NOMO-1 treated with DMSO at 0.1 percent for 48 hours (cell line): ENCODE measurements around the gene OVOL2.

ENCODE experiments used
- DNase-seq: peaks from one replicate; lab custom pipeline; 2025; ENCODE audit not compliant: unreplicated experiment; lab: John Stamatoyannopoulos, UW

OVOL2 gene

GRCh38 chr20:17992224-17992637 is 65.5 kb downstream of the OVOL2 start:
- no peak for DNase-seq

- DNase-seq, result no peak
Measured at GRCh38 chr20:17990278-17990972, 67.3 kb downstream of the OVOL2 start.

- no peak for DNase-seq
Measured at GRCh38 chr20:17987988-17988387, 69.7 kb downstream of the OVOL2 start.

GRCh38 chr20:17985388-17986018 is 72.2 kb downstream of the OVOL2 start:
- no peak for DNase-seq

GRCh38 chr20:17976305-17976704 is 81.4 kb downstream of the OVOL2 start:
- DNase-seq, result no peak
